ENCODE results near the gene BEND5. TPM values are rescaled to one million over a fixed set of nuclear protein-coding genes. Genes with fewer than 3 reads are reported as not detected.

BEND5 gene
- total and polyA plus RNA-seq, 2 donors (not counting 1 experiment from before 2014, with no cell fraction given): 0.39 TPM; not detected in 1

DNA sequence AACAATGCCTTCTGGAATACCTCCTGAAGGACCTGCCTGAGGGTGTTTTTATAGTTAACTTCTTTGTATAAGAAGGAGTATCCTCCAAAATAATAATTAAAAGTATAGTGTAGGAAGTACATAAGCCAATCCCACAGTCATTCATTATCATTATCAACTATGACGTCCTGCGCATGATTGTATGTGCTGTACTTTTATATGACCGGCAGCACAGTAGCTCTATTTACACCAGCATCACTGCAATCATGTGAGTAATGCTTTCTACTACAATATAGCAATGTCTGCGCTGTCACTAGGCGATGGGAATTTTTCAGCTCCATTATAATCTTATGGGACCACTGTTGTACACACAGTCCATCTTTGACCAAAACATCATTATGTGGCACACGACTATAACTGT lies 72.0 kb downstream of the BEND5 start:
- no peak for DNase-seq (ENCODE audit: low read depth in 2 of 2)
- no peak overlapping the region for H3K4me2 ChIP-seq (ENCODE audit: extremely low read depth, insufficient read depth, low read length)
- no peaks in the 10 kb centered on the region for H3K4me1 ChIP-seq (ENCODE audit: control insufficient read depth, extremely low read depth, insufficient read depth, low read length)
- no peak overlapping the region for H3K9ac ChIP-seq (ENCODE audit: insufficient read depth, low read length)
- no peaks in the 10 kb centered on the region for H4K20me1 ChIP-seq (ENCODE audit: control insufficient read depth, extremely low read depth, insufficient read depth, low read length)
- H2AFZ ChIP-seq (ENCODE audit: low read length): no peak overlapping the region
- no peak overlapping the region for H3K4me3 ChIP-seq (replicated peaks in 1 of 4; ENCODE audit: control extremely low read depth in 1 of 4, insufficient read depth in 1 of 4, low read depth in 3 of 4, low read length in 4 of 4)
- TF ChIP-seq EZH2 (IDR thresholded peaks at IDR 0.05; ENCODE audit: low read length, missing control alignments): no peak
- TF ChIP-seq, protein P1, sequence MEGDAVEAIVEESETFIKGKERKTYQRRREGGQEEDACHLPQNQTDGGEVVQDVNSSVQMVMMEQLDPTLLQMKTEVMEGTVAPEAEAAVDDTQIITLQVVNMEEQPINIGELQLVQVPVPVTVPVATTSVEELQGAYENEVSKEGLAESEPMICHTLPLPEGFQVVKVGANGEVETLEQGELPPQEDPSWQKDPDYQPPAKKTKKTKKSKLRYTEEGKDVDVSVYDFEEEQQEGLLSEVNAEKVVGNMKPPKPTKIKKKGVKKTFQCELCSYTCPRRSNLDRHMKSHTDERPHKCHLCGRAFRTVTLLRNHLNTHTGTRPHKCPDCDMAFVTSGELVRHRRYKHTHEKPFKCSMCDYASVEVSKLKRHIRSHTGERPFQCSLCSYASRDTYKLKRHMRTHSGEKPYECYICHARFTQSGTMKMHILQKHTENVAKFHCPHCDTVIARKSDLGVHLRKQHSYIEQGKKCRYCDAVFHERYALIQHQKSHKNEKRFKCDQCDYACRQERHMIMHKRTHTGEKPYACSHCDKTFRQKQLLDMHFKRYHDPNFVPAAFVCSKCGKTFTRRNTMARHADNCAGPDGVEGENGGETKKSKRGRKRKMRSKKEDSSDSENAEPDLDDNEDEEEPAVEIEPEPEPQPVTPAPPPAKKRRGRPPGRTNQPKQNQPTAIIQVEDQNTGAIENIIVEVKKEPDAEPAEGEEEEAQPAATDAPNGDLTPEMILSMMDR (conservative IDR thresholded peaks at IDR 0.05 in 1 of 2, IDR thresholded peaks at IDR 0.05 in 1 of 2; ENCODE audit: low read depth in 1 of 2, low read length in 2 of 2): no peak
- no peaks in the 10 kb centered on the region for H3K79me2 ChIP-seq (ENCODE audit: control insufficient read depth, insufficient read depth, low read length)
- H3K27ac ChIP-seq (ENCODE audit: insufficient read depth, low read length): no peak overlapping the region
- no peaks in the 10 kb centered on the region for H3K27me3 ChIP-seq (ENCODE audit: control insufficient read depth, insufficient read depth, low read length)
- H3K9me3 ChIP-seq (ENCODE audit: control insufficient read depth, insufficient read depth, low read depth, low read length): no peaks in the 10 kb centered on the region
- H3K36me3 ChIP-seq (ENCODE audit: control insufficient read depth, insufficient read depth, low read length): no peaks in the 10 kb centered on the region

DNA sequence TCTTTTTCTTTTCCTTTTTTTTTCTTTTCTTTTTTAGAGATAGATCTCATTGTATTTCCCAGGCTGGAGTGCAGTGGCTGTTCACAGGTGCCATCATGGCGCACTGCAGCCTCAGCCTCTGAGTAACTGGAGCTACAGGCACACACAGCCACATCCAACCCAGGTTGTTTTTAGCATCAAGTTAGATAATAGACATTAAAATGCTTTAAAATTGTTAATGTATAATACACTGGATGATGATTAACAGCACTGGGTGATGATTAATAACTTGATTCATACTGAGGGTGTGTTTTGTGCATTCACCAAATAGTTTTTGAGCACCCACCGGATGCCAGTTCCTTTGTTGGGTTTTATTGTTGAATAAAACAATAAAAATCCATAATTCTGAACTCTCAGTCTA lies 75.2 kb downstream of the BEND5 start:
- H3K79me2 ChIP-seq (ENCODE audit: control insufficient read depth, insufficient read depth, low read length): no peaks in the 10 kb centered on the region
- no peak for DNase-seq (ENCODE audit: low read depth in 2 of 2)
- H3K36me3 ChIP-seq (ENCODE audit: control insufficient read depth, insufficient read depth, low read length): no peaks in the 10 kb centered on the region
- no peaks in the 10 kb centered on the region for H3K27me3 ChIP-seq (ENCODE audit: control insufficient read depth, insufficient read depth, low read length)
- no peaks in the 10 kb centered on the region for H3K9me3 ChIP-seq (ENCODE audit: control insufficient read depth, insufficient read depth, low read depth, low read length)
- no peak for TF ChIP-seq EZH2 (IDR thresholded peaks at IDR 0.05; ENCODE audit: low read length, missing control alignments)
- TF ChIP-seq, protein P1 (conservative IDR thresholded peaks at IDR 0.05 in 1 of 2, IDR thresholded peaks at IDR 0.05 in 1 of 2; ENCODE audit: low read depth in 1 of 2, low read length in 2 of 2): no peak
- H3K9ac ChIP-seq (ENCODE audit: insufficient read depth, low read length): no peak overlapping the region
- no peak overlapping the region for H2AFZ ChIP-seq (ENCODE audit: low read length)
- no peak overlapping the region for H3K27ac ChIP-seq (ENCODE audit: insufficient read depth, low read length)
- H3K4me1 ChIP-seq (ENCODE audit: control insufficient read depth, extremely low read depth, insufficient read depth, low read length): no peaks in the 10 kb centered on the region
- H3K4me3 ChIP-seq (replicated peaks in 1 of 4; ENCODE audit: control extremely low read depth in 1 of 4, insufficient read depth in 1 of 4, low read depth in 3 of 4, low read length in 4 of 4): no peak overlapping the region
- no peak overlapping the region for H3K4me2 ChIP-seq (ENCODE audit: extremely low read depth, insufficient read depth, low read length)
- H4K20me1 ChIP-seq (ENCODE audit: control insufficient read depth, extremely low read depth, insufficient read depth, low read length): no peaks in the 10 kb centered on the region

DNA sequence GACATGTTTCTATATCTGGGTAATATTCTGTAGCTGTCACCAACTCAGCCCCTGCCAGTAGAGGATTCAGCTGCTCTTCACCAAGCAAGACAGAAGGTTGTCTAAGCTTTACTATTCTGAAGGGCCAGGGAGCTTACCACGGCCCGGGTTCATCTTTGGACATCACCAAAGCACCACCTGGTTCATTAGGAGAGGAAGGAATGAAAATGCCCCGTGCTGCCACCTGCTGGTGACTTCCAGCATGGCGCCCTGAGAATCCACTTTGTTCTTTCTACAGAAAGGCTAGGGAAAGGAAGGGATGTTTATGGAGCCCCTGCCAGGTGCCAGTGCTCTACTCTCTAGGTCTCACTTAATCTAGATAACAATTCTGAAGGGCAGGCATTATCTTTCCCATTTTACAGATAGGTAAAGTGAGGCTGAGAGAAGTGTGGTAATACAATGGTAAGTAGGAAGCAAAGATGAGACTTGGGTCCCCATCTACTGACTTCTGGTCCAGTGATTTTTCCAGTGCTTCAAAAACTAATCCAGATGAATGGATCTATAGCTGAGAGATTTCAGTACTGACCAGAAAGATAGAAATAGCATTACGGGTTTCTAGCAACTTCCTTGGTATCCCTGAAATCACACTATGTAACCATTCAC lies 79.5 kb downstream of the BEND5 start:
- Histone ChIP-seq H3K4me1 (ENCODE audit: control insufficient read depth, extremely low read depth, insufficient read depth, low read length) (no peaks in the 10 kb centered on the region), H3K27me3 (ENCODE audit: control insufficient read depth, insufficient read depth, low read length) (no peaks in the 10 kb centered on the region), H3K4me3 (replicated peaks in 1 of 4; ENCODE audit: control extremely low read depth in 1 of 4, insufficient read depth in 1 of 4, low read depth in 3 of 4, low read length in 4 of 4) (no peak overlapping the region), H3K4me2 (ENCODE audit: extremely low read depth, insufficient read depth, low read length) (no peak overlapping the region), H3K27ac (ENCODE audit: insufficient read depth, low read length) (no peak overlapping the region), H3K36me3 (ENCODE audit: control insufficient read depth, insufficient read depth, low read length) (no peaks in the 10 kb centered on the region), H4K20me1 (ENCODE audit: control insufficient read depth, extremely low read depth, insufficient read depth, low read length) (no peaks in the 10 kb centered on the region), H2AFZ (ENCODE audit: low read length) (no peak overlapping the region), H3K9ac (ENCODE audit: insufficient read depth, low read length) (no peak overlapping the region), H3K79me2 (ENCODE audit: control insufficient read depth, insufficient read depth, low read length) (no peaks in the 10 kb centered on the region), H3K9me3 (ENCODE audit: control insufficient read depth, insufficient read depth, low read depth, low read length) (no peaks in the 10 kb centered on the region)
- peak in 1 of 2 donors; percentile 28 for DNase-seq (ENCODE audit: low read depth in 2 of 2)
- no peak for TF ChIP-seq EZH2 (IDR thresholded peaks at IDR 0.05; ENCODE audit: low read length, missing control alignments)
- TF ChIP-seq, protein P1 (conservative IDR thresholded peaks at IDR 0.05 in 1 of 2, IDR thresholded peaks at IDR 0.05 in 1 of 2; ENCODE audit: low read depth in 1 of 2, low read length in 2 of 2): peak; percentile 84 to 95

All from fibroblast of lung (primary cell).